Activated gamma-delta T cell treated with Interleukin-2 at 50 U/mL for 16 hours (primary cell): ENCODE measurements around the gene YAF2.
"Not testable (repeated sequence)": the region's sequence is repeated elsewhere in the genome, so short reads cannot be mapped to it uniquely, and the experiment has no call there.

ENCODE experiments used
- DNase-seq: peaks from one replicate; pipeline ENCODE4 v3.0.0-alpha.2; 2020

YAF2 gene

DNA sequence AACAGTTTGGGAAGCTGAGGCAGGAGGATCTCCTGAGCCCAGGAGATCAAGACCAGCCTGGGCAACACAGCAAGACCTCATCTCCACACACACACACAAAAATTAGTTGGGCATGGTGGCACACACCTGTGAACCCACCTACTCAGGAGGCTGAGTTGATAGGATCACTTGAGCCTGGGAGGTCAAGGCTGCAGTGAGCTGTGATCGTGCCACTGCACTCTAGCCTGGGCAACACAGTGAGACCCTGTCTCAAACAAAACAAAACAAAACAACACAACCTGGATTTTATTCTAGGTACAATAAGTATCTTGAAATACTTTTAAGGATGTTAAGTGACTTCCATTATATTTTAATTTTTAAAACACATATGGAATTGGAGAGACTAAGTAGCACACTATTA lies 45.8 kb downstream of the YAF2 start:
- no peak for DNase-seq

DNA sequence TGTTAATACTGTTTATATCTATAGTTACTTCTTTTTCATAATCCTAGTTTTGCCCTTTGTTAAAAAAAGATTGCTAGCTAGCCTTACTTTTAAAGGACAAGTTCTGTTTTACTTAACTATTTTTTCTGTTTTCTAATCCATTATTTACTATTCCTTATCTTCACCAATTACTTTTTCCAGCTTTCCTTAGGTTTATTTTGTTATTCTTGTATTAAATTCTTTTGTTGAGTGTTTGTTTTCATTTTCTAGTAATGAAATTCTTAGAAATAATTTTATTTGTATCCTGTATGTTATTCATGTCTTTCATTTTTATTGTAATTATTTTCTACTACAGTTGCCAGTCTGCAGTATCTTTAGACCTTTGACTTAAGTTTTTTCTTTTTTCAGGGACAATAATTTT lies 47.7 kb downstream of the YAF2 start:
- no peak for DNase-seq

DNA sequence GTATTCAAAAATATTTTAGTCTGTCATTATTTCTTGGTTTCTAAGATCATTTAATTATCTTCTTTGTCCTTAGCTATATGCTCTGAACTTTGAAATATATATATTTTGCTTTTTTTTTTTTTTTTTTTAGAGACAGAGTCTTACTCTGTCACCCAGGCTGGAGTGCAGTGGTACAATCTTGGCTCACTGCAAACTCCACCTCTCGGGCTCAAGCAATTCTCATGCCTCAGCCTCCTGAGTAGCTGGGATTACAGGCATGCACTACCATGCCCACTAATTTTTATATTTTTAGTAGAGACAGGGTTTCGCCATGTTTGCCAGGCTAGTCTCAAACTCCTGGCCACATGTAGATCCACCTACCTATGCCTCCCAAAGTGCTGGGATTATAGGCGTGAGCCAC lies 49.8 kb downstream of the YAF2 start:
- not testable (repeated sequence) for DNase-seq

DNA sequence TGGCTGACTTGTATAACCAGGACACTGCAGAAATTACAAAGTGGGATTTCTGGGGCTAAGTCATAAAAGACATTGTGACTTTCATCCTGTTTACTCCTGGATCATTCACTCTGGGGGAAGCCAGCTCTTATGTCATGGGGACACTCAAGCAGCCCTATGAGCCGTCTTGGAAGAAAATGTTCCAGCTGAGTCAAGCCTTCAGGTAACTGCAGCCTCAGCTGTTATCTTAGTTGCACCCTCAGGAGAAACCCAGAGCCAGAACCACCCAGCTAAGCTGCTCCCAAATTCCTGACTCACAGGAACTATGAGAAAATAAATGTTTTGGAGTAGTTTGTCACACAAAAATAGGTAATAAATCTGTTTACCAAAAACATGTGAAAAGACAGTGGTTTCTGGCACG lies 50.2 kb downstream of the YAF2 start:
- no peak for DNase-seq

DNA sequence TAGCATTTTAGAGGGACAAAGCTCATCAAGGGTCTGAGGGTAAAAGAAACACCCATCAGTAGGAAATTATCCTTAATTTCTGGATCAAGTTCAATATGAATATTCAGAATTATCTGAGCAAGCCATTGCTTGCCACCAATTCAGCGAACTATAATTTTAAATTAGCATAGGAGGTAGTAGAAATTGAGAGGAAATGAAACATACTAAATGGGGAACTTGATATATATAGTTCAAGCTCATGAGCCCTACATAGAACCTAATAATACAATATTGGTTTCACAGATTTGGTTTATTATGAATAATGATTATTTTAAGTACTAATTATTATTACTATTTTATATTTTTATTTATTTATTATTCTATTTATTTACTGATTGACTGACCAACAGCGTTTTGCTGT lies 51.3 kb downstream of the YAF2 start:
- no peak for DNase-seq

GRCh38 chr12:42182394-42182793 lies 55.7 kb downstream of the YAF2 start:
- no peak for DNase-seq

DNA sequence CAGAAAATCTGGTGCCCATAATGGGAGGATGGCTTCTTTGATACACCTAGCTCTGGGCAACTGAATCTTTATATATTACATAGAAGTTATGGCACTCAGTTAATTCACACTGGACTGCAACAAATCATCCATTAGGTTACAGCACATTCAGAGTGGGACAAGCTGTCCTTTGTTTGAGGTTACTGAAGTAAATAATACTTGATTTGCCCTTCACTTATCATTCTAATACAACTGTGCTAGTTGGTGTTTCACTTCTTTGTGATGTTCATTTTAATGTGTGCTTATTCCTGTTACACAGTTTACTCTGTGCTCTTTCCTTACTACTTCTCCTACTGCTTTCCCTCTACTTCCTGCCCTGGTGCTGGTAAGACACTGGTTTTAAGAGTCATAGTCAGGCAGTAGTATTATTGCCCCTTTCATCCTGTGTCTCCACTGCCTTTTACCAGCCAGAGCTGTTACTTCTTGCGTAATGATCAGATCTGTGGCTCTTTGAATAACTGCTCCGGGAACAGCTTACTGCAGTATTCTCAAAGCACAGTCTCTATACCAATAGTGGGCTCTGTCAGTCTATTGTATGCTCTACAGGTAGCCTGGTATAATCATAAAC lies 57.0 kb downstream of the YAF2 start:
- no peak for DNase-seq

DNA sequence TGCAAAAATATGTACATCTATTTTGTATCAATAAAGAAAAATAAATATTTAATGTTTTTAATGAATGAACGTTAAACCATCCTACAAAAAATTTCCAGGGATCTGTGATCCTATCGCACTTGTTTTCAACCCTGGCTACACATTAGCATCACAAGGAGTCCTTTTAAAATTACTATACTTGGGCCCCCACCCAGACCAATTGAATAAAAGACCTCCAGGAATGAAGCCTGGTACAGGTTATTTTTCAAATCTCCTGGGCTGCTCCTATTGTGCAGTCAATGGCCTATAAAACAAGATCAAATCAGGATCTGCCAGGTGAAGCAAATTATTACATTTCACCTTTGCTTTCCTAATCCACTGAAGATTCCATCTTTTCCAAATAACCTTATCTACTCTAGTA lies 59.9 kb downstream of the YAF2 start:
- no peak for DNase-seq

DNA sequence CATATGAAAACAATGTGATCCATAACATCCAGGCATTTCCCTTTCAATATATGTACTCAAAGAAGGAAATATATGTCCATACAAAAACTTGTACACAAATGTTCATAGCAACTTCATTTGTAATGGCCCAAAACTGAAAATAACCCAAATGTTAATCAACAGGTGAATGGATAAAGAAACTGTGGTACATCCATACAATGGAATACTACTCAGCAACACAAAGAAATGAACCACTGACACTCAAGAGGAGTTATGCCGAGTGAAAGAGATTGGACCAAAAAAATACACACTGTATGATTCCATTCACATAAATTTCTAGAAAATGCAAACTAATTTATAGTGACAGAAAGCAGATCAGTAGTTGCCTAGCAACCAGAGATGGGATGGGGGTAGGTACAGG lies 63.1 kb downstream of the YAF2 start:
- DNase-seq = no peak

- no peak for DNase-seq
Observed at GRCh38 chr12:42173961-42174521, 64.0 kb downstream of the YAF2 start.

- DNase-seq = no peak
Observed at GRCh38 chr12:42172441-42173210, 65.4 kb downstream of the YAF2 start.

DNA sequence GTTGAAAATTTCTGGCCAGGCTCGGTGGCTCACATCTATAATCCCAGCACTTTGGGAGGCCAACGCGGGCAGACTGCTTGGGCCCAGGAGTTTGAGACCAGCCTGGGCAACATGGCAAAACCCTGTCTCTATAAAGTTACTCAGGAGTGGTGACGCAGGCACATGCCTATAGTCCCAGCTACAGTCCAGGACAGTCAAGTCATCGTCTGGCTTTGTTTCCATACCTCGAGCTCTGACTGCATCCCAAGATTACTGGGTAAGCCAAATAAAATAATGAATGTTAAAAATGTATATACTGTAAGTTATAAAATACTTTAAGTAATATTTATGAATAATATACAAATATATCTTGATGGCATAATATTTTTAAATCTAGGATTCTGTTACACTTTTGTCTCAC lies 70.3 kb downstream of the YAF2 start:
- no peak for DNase-seq

- DNase-seq = no peak
Observed at GRCh38 chr12:42166501-42166900, 71.5 kb downstream of the YAF2 start.

GRCh38 chr12:42163913-42164312 lies 74.1 kb downstream of the YAF2 start:
- no peak for DNase-seq

DNA sequence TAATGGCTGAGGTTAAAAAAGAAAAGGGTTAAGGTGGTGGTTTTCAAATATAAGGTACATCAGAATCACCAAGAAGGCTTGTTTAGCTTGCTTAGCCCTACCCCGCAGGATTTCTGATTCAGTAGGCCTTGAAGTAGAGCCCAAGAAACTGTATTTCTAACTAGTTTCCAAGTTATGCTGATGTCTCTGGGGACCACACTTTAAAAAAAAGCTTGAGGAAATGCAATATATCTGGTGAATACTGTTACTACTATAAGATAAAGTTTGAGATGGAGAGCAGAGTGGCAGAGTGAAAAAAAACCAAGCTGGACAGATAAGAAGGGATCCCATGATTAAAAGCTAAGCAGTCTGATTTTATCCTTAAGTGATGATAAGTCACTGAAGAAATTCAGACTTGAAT lies 75.1 kb downstream of the YAF2 start:
- DNase-seq = no peak

DNA sequence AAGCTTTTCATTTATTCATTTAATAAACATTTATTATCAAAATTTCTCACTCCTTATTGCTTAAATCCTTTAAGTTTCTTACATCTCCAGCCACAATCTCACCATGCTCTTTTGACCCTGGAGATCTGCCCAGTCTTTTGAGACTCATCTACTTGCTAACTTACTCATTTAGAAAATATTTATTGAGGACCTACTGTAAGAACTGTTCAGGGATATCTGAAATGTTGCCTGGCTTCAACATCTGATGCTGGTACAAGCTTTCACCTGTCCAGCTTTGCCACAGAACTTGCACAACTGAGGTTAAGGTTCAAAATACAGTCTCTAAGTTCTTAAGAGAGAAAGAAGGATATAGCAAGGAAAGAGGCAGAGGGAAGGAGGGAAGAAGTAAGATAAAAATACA lies 75.9 kb downstream of the YAF2 start:
- no peak for DNase-seq

GRCh38 chr12:42161529-42161928 lies 76.5 kb downstream of the YAF2 start:
- no peak for DNase-seq

- no peak for DNase-seq
Observed at GRCh38 chr12:42156232-42156631, 81.8 kb downstream of the YAF2 start.

DNA sequence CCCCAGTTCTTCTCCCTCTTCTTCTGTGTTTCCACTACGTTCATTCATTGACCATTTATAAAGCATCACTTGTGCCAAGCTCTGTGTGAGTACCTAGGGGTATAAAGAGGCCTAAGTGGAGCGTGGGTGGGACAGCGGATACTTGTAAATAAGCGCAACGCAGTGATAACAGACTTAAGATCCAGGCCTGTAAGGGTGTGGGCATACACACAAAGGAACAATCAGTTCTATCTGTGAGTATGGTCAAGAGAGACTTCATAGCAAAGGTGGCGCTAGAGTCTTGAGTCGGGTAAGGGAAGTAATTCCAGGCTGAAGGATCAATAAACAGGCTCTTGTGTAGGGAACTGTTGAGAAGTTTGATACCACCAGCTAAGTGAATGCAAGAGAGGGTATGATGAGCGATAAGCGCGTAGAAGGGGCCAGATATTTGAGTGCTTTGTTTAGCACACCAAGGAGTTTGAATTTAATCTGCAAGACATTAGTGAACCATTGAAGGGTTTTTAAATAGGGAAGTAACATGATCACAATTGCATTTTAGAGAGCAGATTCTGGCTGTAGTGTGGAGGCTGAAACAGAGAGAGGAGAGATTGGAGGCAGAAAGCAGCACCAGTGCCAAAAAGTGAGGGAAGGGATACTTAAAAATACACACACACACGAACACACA lies 92.4 kb downstream of the YAF2 start:
- DNase-seq = no peak

DNA sequence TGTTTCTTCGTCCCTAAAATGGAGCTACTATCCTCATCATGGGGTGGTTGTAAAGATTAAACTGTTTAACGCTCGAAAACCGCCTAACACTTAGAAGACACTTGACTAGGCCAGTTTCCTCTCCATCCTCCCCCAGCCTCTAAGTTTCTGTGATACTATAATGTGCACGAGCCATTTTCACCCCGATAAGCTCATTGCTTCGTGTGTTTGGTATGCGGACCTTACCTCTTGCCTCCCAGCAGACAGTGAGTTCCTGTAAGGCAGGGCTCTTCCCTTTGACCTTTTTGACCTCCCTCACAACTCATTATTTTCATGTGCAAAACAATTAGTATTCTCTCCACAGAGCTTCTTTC lies 92.9 kb downstream of the YAF2 start:
- no peak for DNase-seq

GRCh38 chr12:42144408-42145196 lies 93.4 kb downstream of the YAF2 start, which contains the start of gene GXYLT1:
GXYLT1 (minus strand) TSS chr12:42144874; CDS start chr12:42144646, 228 bp downstream.
- DNase-seq = peak; percentile 78

- DNase-seq = no peak
Observed at GRCh38 chr12:42144158-42144407, 94.0 kb downstream of the YAF2 start.

DNA sequence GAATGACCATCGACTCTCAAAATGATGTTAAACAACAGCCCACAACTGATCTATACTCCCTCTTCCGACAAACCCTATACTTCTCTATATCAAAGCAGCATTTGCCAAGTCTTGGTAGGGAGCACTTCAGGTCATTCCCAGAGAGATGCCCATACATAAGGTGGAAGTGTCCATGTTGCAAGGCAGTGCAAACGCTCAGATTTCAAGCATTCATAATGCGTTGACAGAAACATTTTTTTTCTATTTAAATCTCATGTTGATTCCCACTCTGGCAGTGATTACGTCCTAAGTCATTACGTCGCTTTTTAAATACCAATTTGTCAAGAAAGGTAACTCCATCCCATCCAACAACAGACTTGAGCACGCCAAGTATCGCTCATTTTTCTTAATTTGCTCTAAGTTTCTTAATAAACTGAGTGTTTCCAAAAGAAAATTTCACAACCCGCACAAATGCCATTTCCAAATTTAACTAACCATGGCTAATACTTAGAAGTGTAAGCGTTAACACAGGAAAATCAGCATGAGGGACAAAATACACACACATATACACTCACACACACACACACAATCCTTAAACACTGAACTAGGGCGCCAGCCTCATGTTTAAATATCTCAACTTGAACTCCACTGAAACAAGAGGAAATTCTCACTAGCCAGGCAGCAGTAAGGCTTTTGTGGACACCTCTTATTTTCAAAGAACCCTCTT lies 94.4 kb downstream of the YAF2 start:
- no peak for DNase-seq
